HG03097 (cell line): ENCODE data around the gene PRR19.
"Not testable (repeated sequence)": the region's sequence is repeated elsewhere in the genome, so short reads cannot be mapped to it uniquely, and the experiment has no call there.

Source experiments
- ATAC-seq: cut with Tn5 transposase; IDR thresholded peaks from one replicate; pipeline ENCODE4 v1.9.1; 2021; ENCODE audit not compliant: unreplicated experiment, low FRiP score

The PRR19 gene

GRCh38 chr19:42323473-42323851 is 21.5 kb downstream of the PRR19 start:
- ATAC-seq, result no peak

- no peak for ATAC-seq
These were observed 22.1 kb downstream of the PRR19 start for GRCh38 chr19:42323852-42324654.

- no peak for ATAC-seq
These were observed 22.8 kb downstream of the PRR19 start for GRCh38 chr19:42324655-42325307.

- peak; percentile 89 for ATAC-seq
These were observed 23.5 kb downstream of the PRR19 start, which contains the start of gene MEGF8 for GRCh38 chr19:42325308-42325895. Gene MEGF8 (plus strand): TSS chr19:42325635. CDS start chr19:42326244, 609 bp downstream.

GRCh38 chr19:42325896-42326771 is 24.2 kb downstream of the PRR19 start:
- ATAC-seq, result peak; percentile 5

- no peak for ATAC-seq
These were observed 25.0 kb downstream of the PRR19 start for GRCh38 chr19:42326969-42327368.

GRCh38 chr19:42327381-42327780 is 25.4 kb downstream of the PRR19 start:
- no peak for ATAC-seq

GRCh38 chr19:42328106-42328505 is 26.2 kb downstream of the PRR19 start:
- ATAC-seq, result no peak

- ATAC-seq, result no peak
These were observed 26.9 kb downstream of the PRR19 start for GRCh38 chr19:42328854-42329253.

- no peak for ATAC-seq
These were observed 28.3 kb downstream of the PRR19 start for GRCh38 chr19:42330241-42330711.

- not testable (repeated sequence) for ATAC-seq
These were observed 29.4 kb downstream of the PRR19 start for GRCh38 chr19:42331333-42331732.

GRCh38 chr19:42332059-42332458 is 30.1 kb downstream of the PRR19 start:
- ATAC-seq, result no peak

GRCh38 chr19:42333018-42333417 is 31.1 kb downstream of the PRR19 start:
- no peak for ATAC-seq

GRCh38 chr19:42333975-42334696 is 32.2 kb downstream of the PRR19 start:
- ATAC-seq, result no peak

- ATAC-seq, result no peak
These were observed 32.9 kb downstream of the PRR19 start for GRCh38 chr19:42334697-42335373.

GRCh38 chr19:42335374-42335936 is 33.5 kb downstream of the PRR19 start:
- ATAC-seq, result no peak

GRCh38 chr19:42335971-42336370 is 34.0 kb downstream of the PRR19 start:
- ATAC-seq, result no peak

- ATAC-seq, result not testable (repeated sequence)
These were observed 37.4 kb downstream of the PRR19 start for GRCh38 chr19:42339126-42339860.
